Lower lobe of right lung (tissue), 2 donors: ENCODE data around the gene COX7A2L. TPM values are rescaled to one million over a fixed set of nuclear protein-coding genes. Genes with fewer than 3 reads are reported as not detected.

Experiments
- ATAC-seq, 2 donors: fragments of 200-7000 bp; cut with Tn5 transposase; one replicate each; pipeline ENCODE4 v1.9.1; 2020 to 2022; ENCODE audit warnings: mild to moderate bottlenecking in 2 of 2, moderate library complexity in 2 of 2
- DNase-seq: peaks from one replicate; pipeline ENCODE4 v3.0.0-alpha.2; 2020
- H3K27ac ChIP-seq: fragments of 200-600 bp; one replicate; pipeline ENCODE4 v1.8.0; 2022
- H3K27me3 ChIP-seq: fragments of 200-600 bp; one replicate; pipeline ENCODE4 v1.8.0; 2022; ENCODE audit warnings: low read depth
- H3K36me3 ChIP-seq: fragments of 200-600 bp; one replicate; pipeline ENCODE4 v1.8.0; 2022; ENCODE audit warnings: mild to moderate bottlenecking
- H3K4me1 ChIP-seq: fragments of 200-600 bp; one replicate; pipeline ENCODE4 v1.8.0; 2022
- H3K4me3 ChIP-seq: fragments of 200-600 bp; one replicate; pipeline ENCODE4 v1.8.0; 2022; ENCODE audit warnings: mild to moderate bottlenecking
- H3K9me3 ChIP-seq: fragments of 200-600 bp; one replicate; pipeline ENCODE4 v1.8.0; 2022
- CTCF ChIP-seq: fragments of 200-600 bp; IDR thresholded peaks from one replicate; pipeline ENCODE4 v1.8.0; 2022; ENCODE audit warnings: antibody characterized with exemption, mild to moderate bottlenecking
- intact Hi-C: fragments of 100-400 bp; cut with DNase I; formaldehyde crosslinking; loops from one replicate; pipeline ENCODE4 v1.11.0; 2022
- total RNA-seq: library from RNA; stranded (reverse); fragmentation: NEBNext Ultra II Directional; extraction: Animal tissue kit (Norgen Biotek cat#: 25700); gene quantifications from one replicate; pipeline ENCODE4 v1.2.1, GENCODE V29; 2021
- donor health status: DM: no; HTN: yes; CAD: no; lungs with severe emphysema.

The COX7A2L gene
- total RNA-seq, 1 donor from 2014 or later = 89.4 TPM

- Histone ChIP-seq H3K27me3 (no peaks in the 10 kb centered on the region), H3K27ac (no peak overlapping the region), H3K36me3 (no peaks in the 10 kb centered on the region), H3K9me3 (no peaks in the 10 kb centered on the region), H3K4me1 (peaks cover 35% of the 10 kb centered on the region), H3K4me3 (no peak overlapping the region)
- ATAC-seq (no peak), DNase-seq (no peak)
- intact Hi-C loops = no loop called here
- TF ChIP-seq CTCF = no peak
These were observed 2.4 kb upstream of the COX7A2L start for GRCh38 chr2:42363413-42363812.

DNA sequence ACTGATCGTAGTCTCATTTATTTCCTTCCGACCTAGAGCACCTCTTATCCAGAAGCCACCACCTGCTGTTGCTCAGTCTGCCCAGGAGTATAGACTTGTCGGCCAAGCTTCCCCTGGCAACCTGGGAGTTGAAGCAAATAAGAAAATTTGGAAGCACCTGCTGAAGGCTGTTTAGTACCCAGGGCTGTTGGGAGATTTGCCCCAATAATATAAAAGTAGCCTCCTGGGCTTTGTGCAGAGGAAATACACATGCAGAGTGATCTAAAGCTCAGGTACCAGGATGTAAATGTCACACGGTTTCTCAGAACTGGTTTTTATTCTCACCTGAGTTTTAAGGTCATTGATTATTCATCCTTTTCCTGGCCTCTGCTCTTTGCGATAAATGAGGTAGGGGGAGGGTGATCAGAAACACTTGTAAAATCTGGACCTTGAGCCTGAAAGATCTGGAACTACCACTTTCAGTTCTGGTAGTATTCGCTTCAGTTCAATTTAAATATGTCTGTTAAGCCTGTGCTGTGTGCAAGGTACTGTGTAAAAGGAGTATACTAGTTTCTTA lies 789 bp upstream of the COX7A2L start:
- H3K27ac ChIP-seq = peak overlapping the region; percentile 98
- no peak for ATAC-seq
- peaks cover 26% of the 10 kb centered on the region for H3K4me1 ChIP-seq
- H3K36me3 ChIP-seq = no peaks in the 10 kb centered on the region
- no peaks in the 10 kb centered on the region for H3K27me3 ChIP-seq
- DNase-seq = no peak
- H3K4me3 ChIP-seq = peak overlapping the region; percentile 100
- H3K9me3 ChIP-seq = no peaks in the 10 kb centered on the region
- intact Hi-C loops = no loop called here
- TF ChIP-seq CTCF = peak; percentile 18

- intact Hi-C loops = no loop called here
- TF ChIP-seq CTCF = no peak
- ATAC-seq = peak in 1 of 2 donors; percentile 3
- Histone ChIP-seq H3K27ac (peak overlapping the region; percentile 98), H3K27me3 (no peaks in the 10 kb centered on the region), H3K4me3 (peak overlapping the region; percentile 100), H3K9me3 (no peaks in the 10 kb centered on the region), H3K36me3 (no peaks in the 10 kb centered on the region), H3K4me1 (peaks cover 26% of the 10 kb centered on the region)
- DNase-seq = no peak
These were observed 526 bp downstream of the COX7A2L start for GRCh38 chr2:42360493-42360889.

DNA sequence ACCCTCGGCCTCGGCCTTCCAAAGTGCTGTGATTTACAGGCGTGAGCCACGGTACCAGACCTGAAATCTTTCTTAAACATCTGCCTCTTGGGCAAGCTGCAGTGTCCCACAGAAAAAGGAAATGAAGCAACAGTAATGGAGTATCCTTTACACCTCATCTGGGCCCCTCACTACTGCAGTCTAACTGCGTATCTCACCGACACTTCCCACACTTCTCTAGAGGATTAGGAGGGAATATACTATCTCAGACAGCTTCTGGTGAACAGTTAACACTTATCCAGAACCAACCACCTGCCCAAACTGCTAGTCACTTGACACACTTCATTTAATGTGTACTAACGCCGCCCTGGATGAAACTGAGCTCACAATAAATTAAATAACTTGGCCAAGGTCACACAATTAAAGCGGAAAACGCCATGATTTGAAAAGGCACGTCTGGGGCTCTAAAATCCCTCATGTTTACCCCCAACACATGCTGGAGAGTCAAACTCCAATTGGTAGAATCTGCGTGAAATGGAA lies 993 bp downstream of the COX7A2L start:
- DNase-seq (no peak), ATAC-seq (no peak)
- intact Hi-C loops = no loop called here
- TF ChIP-seq CTCF = no peak
- Histone ChIP-seq H3K4me1 (peaks cover 30% of the 10 kb centered on the region), H3K27ac (peak overlapping the region; percentile 98), H3K4me3 (peak overlapping the region; percentile 100), H3K36me3 (no peaks in the 10 kb centered on the region), H3K9me3 (no peaks in the 10 kb centered on the region), H3K27me3 (no peaks in the 10 kb centered on the region)

DNA sequence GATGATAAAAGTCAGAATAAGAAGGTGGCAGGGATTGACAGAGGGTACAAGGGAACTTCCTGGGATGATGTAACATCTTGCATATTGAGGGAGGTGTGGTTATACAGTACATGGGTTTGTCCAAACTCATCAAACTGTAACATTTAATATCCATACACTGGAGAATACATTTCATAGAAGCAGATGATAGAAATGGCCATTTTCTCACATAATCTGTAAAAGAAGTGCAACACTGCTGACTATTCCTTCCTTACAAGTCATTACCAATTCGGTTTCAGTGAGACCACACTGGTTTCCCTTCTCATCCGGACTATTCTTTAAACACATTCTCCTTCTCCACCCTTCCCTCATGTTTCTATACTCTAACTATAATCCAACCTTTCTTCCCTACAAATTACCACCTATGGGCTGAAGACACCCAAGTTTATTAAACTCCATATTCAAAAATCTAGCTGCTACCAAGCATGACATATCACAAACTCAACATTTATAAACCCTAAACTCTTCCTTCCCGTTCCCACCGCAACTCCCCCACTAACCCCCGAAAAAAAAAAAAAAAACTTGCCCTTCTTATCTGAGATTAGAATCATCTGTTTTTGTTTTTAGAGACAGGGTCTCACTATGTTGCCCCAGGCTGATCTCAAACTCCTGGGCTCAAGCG lies 1.6 kb downstream of the COX7A2L start:
- H3K27ac ChIP-seq = no peak overlapping the region
- no peaks in the 10 kb centered on the region for H3K9me3 ChIP-seq
- H3K27me3 ChIP-seq = no peaks in the 10 kb centered on the region
- ATAC-seq (no peak), DNase-seq (no peak)
- H3K36me3 ChIP-seq = no peaks in the 10 kb centered on the region
- H3K4me1 ChIP-seq = peaks cover 34% of the 10 kb centered on the region
- H3K4me3 ChIP-seq = peak overlapping the region; percentile 100
- TF ChIP-seq CTCF = no peak
- intact Hi-C loops = no loop called here
